Measurements from ENCODE around the gene KCNK6.

Gene KCNK6

DNA sequence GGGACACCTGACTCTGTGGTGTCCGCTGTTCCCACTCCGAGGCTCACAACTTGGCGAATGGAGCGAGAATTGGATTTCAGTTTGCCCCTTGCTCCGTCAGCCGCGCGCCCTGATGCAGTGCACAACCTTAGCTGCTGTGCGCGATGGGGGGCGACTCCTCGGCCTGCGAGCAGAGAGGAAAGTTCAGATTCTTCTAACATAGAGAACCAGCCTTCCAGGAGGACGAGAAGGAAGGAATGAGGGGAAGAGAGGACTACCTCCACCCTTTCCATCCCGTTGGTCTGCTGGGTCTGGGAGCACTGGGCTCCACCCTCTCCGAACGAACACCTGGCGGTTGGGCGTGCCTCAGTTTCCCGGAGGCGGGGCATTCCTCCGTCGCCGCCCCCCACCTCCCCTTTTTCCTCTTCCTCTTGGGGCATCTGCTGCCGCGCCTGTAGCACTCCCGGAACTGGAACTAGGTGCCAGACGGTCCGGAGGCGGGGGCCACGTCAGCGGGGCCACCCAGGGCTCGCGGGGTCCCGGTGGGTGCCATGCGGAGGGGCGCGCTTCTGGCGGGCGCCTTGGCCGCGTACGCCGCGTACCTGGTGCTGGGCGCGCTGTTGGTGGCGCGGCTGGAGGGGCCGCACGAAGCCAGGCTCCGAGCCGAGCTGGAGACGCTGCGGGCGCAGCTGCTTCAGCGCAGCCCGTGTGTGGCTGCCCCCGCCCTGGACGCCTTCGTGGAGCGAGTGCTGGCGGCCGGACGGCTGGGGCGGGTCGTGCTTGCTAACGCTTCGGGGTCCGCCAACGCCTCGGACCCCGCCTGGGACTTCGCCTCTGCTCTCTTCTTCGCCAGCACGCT lies at the start of gene KCNK6:
KCNK6 (plus strand) TSS at position 425 of the 838 bp plus-strand sequence; CDS start at position 531, 106 bp downstream.
- no peak for DNase-seq (ENCODE audit: low read depth)
- H3K4me3 ChIP-seq (ENCODE audit: low read depth, low read length) = peak within 1 kb of the TSS; percentile 62

DNA sequence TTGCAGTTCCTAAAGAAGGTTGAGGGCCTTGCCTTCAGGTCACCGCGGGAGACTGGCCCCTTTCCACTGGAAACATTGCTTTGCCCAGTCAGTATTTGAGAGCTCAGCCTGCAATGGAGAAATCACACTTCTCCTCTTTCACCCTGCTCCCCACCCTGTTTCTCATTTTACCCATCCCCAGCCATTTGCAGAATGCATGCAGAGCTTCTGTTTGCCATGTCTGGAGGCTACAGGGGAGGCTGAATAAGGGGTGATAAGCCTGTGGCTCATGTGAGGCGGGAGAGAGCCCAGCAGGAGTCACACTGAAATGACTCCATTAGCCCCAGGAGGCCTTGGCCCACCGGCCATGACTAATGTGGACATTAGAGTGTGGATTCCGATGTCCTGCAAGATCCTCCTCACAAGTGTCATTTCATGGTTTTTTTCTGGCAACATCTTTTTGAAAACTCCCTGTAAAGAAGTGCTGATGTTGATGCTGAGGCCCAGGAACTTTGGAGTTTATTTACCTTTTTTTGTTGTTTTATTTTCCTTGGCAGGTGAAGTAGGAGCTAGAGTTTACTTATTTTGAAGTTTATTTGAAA lies 49.0 kb upstream of the KCNK6 start:
- TF ChIP-seq CTCF (IDR thresholded peaks at IDR 0.05; ENCODE audit: low read depth, low read length, missing control alignments) = no peak
- DNase-seq (ENCODE audit: low read depth) = no peak
- no peak overlapping the region for H3K4me3 ChIP-seq (ENCODE audit: low read depth, low read length)

More for the DNA sequence above, at the start of gene KCNK6:
- TF ChIP-seq CTCF (IDR thresholded peaks at IDR 0.05; ENCODE audit: low read depth, low read length, missing control alignments) = no peak

- TF ChIP-seq CTCF (IDR thresholded peaks at IDR 0.05; ENCODE audit: low read depth, low read length, missing control alignments) = no peak
- DNase-seq (ENCODE audit: low read depth) = no peak
- no peak overlapping the region for H3K4me3 ChIP-seq (ENCODE audit: low read depth, low read length)
These were observed 46.1 kb upstream of the KCNK6 start for GRCh38 chr19:38273499-38273898.

DNA sequence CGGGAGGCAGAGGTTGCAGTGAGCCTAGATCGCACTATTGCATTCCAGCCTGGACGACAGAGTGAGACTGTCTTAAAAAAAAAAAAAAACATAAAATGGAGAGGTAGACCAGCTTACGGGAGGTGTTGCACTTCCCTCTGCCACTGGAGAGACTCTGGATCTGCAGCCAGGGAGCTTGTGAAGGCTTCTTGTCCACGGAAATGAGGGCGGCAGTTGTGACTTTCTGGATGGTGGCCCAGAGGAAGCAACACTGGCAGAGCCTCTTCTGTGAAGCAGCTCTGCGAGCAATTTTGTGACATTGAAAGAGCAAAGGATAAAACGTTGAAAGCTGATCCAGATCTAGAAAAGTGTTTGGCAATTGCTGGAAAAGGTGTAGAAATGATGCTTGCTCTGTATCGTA lies 44.9 kb upstream of the KCNK6 start:
- TF ChIP-seq CTCF (IDR thresholded peaks at IDR 0.05; ENCODE audit: low read depth, low read length, missing control alignments) = no peak
- no peak overlapping the region for H3K4me3 ChIP-seq (ENCODE audit: low read depth, low read length)
- no peak for DNase-seq (ENCODE audit: low read depth)

DNA sequence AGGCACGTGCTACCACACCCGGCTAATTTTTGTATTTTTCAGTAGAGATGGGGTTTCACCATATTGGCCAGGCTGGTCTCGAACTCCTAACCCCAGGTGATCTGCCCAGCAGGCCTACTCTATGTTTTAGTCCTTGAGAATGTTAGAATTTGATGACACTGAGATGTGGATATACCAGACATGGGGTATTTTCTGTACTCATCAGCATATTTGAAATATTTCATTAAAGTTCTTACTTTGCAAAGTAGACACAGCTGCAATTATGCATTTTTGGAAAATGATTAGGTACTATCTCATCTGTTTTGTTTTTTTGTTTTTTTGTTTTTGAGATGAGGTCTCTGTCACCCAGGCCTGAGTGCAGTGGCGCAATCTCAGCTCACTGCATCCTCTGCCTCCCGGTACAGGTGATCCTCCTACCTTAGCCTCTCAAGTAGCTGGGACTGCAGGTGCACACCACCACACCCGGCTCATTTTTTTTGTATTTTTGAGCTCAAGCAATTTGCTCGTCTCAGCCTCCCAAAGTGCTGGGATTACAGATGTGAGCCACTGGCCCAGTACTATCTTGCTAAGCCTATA lies 42.6 kb upstream of the KCNK6 start:
- no peak for DNase-seq (ENCODE audit: low read depth)
- TF ChIP-seq CTCF (IDR thresholded peaks at IDR 0.05; ENCODE audit: low read depth, low read length, missing control alignments) = no peak
- no peak overlapping the region for H3K4me3 ChIP-seq (ENCODE audit: low read depth, low read length)

DNA sequence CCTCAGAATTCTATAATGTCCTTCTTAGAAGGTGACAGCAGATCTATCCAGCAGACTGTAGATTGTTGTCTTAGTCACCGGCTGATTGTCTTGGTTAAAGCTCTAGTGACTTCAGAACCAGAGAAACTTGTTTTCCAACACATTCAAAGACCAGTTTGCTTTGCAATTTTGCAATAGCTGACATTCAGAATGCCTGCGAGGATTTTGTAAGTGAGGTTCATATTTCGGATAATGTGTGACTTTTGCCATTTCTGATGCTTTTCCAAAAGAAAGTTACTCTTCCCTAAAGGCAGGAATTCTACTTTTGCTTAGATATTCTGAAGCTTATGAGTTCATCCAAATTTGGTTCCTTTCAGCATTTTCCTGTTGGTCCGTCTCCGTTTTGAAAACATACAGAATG lies 42.1 kb upstream of the KCNK6 start:
- DNase-seq (ENCODE audit: low read depth) = no peak
- H3K4me3 ChIP-seq (ENCODE audit: low read depth, low read length) = no peak overlapping the region
- TF ChIP-seq CTCF (IDR thresholded peaks at IDR 0.05; ENCODE audit: low read depth, low read length, missing control alignments) = no peak
